HG03175 (cell line): ENCODE data around the gene MFSD11.
"Not testable (repeated sequence)": the region's sequence is repeated elsewhere in the genome, so short reads cannot be mapped to it uniquely, and the experiment has no call there.

Experiments
- ATAC-seq: cut with Tn5 transposase; IDR thresholded peaks from one replicate; pipeline ENCODE4 v1.9.1; 2021; ENCODE audit warnings: mild to moderate bottlenecking, moderate library complexity; ENCODE audit not compliant: unreplicated experiment

Gene MFSD11

DNA sequence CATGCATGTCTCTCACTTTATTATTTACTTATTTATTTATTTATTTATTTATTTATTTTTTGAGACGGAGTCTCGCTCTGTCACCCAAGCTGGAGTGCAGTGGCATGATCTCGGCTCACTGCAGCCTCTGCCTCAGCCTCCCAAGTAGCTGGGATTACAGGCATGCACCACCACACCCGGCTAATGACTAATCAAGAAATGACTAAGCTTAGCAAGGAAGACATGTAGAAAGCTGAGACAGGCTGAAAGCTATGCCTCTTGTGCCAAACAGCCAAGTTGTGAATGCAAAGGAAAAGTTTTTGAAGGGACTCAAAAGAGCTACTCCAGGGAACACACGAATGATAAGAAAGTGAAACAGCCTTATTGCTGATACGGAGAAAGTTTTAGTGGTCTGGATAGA lies 7.9 kb downstream of the MFSD11 start:
- not testable (repeated sequence) for ATAC-seq

GRCh38 chr17:76747716-76748363 lies 9.9 kb downstream of the MFSD11 start:
- no peak for ATAC-seq

- ATAC-seq: no peak
These were observed 10.7 kb downstream of the MFSD11 start for GRCh38 chr17:76748657-76749056.

GRCh38 chr17:76751416-76751993 lies 13.6 kb downstream of the MFSD11 start:
- no peak for ATAC-seq

DNA sequence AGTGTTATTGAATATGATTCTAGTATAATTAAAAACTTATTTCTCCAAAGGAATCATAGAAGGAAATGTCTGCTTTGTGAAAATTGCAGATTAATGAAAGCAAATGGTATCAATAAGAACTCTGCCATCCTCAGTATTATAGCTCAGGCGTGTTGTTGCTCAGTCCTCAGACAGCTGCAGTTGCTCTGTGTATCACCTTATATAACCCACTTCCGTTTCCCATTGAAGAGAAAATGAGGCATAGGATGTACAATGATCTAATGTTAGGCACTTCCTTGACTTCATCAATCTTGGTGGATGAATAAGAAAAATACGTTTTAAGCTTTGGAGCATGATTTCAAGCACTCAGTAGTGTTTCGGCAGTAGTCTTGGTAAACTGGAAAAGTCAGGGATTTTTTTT lies 14.1 kb downstream of the MFSD11 start:
- no peak for ATAC-seq

GRCh38 chr17:76753061-76753961 lies 15.4 kb downstream of the MFSD11 start:
- ATAC-seq: no peak

DNA sequence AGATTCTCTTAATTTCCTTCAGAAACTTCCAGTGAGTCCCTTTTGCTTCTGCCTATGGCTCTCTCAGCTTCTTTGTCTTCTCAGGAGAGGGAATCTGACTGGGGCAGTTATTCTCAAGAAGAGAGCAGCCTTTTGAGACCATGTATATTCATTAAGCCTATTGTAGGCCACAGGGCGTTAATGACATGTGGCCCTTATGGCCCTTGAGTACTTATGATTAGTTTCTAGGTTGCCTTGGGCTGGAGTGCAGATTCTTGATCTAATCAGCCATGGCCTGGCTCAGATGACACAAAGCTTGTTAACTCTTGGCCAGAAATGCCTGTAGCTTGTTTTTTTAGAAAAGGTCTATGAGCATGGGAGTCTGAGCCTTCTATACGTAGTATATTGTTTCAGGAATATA lies 17.4 kb downstream of the MFSD11 start:
- no peak for ATAC-seq

DNA sequence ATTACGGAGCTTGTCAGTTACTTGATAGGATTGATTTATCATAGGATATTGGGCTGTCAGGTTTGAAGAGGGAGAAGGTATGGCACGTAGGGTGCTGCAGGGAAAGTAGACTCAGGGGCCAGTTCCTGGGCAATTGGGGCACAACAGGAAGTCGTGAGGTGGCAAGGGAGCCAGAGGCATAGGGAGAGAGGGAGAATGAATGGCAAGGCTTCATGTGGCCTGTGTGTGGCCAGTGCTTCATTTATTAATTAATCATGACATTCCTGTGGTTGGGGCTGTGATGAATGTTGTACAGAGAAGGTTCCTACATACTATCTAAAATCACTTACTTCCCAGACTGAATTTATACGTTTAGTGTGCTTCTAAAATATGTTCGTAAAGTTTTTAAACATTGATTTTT lies 19.3 kb downstream of the MFSD11 start:
- ATAC-seq: no peak

GRCh38 chr17:76758570-76758969 lies 20.7 kb downstream of the MFSD11 start:
- ATAC-seq: no peak

- ATAC-seq: no peak
These were observed 35.1 kb downstream of the MFSD11 start for GRCh38 chr17:76772842-76773525.

- no peak for ATAC-seq
These were observed 37.2 kb downstream of the MFSD11 start for GRCh38 chr17:76775021-76775600.

- no peak for ATAC-seq
These were observed 43.4 kb downstream of the MFSD11 start for GRCh38 chr17:76781056-76781982.

DNA sequence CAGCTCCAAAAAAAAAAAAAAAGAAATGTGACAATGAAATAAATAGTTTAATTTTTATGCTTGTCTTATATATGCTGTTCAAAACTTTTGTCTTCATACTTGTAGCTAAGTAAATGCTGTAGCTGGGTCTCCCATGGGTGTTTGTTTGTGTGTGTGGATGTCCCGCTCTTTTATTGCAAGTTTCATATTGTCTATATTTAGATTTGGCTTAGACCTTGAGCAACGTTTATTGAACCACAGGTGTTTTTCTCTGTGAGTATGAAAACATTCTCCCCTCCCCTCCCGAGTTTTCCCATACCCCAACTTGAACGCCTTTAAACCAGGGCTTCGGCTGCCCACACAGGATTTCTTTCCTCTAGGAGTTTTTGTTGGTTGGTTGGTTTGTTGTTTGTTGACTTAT lies 45.2 kb downstream of the MFSD11 start:
- ATAC-seq: no peak

DNA sequence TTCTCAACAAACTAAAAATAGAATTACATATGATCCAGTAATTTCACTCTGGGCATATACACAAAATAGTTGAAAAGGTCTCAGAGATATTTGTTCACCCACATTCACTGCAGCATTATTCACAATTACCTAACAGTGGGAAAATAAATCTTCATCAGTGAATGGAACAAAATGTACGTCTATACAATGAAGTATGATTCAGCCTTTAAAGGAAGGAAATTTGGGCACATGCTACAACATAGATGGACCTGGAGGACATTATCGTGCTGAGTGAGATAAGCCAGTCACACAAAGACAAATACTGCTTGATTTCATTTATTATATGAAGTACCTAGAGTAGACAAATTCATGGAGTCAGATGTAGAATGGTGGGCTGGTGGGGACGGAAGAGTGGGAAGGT lies 47.0 kb downstream of the MFSD11 start:
- ATAC-seq: no peak

DNA sequence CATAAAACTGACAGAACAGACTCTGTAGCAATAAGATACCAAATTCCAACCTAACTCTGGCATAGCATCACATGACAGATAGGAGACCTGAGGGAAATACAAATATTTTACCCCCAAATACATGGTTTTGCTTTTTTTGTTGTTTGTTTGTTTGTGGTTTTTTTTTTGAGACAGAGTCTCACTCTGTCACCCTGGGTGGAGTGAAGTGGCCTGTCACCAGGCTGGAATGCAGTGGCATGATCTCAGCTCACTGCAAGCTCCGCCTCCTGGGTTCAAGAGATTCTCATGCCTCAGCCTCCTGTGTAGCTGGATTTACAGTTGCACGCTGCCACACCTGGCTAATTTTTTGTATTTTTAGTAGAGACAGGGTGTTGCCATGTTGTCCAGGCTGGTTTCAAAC lies 49.9 kb downstream of the MFSD11 start:
- not testable (repeated sequence) for ATAC-seq

DNA sequence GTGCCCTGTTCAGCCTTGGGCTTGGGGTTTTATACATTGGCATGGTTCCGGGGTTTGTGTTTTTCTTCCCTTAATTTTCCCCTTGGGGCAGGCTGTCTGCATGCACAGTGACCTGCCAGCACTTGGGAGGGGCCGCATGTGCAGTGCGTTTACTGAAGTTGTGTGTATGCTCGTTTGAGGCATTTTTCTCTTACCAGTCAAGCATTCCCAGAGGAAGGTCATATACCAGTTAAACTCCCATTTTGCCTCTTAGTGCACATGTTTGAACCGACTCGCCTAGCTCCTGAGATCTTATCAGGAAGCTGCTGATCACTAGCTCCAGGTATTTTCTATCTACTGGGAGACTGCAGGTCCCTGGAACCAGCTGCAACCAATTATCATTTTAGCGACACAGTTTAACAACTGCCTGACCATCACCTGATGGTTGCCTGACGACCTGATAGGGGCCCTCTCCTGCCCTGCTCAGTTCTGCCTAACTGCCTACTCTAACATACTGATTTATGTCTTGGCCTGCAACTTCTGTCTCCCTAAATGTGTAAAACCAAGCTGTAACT lies 51.4 kb downstream of the MFSD11 start:
- ATAC-seq: no peak

DNA sequence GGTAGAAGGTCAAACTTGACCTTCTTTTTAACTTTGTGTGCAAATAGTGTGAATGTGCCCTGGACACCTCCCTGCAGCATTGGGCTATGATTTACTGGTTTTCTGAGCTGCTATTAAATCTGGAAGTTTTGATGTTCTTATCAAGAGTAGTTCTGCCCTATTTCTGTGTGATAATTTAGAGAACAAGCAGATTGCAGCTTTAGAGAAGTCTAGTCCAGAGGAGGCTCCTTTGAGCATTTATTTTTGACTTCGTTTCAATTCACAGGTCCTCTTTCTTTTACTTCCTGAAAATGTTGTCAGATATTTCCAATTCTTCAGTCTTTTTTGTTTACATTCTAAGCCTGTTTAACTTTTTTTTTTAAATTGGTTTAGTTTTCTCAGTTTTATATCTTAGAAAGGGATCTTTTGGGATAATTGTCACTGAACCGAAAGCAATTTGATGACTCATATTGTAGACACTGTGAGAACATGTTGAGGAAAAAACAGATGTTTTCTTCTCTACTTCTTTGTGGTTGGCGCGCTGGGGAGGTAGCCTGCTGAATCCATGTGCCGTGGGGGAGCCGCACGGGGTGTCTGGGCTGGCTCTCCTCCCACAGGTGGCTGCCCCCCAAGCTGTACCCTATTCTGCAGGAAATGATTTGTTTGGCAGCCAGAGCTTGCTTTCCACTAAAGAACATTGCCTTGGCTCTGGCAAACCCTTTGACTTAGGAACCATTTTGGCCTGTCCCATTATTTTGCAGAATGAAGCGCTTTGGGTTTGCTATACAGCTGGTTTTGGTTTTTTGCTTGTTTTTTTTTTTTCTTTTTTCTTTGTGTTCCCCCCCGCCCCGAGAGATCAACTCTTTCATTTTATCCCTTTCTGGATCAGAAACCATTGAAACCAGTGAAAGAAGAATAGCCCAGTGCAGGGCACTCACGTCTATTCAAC lies 53.4 kb downstream of the MFSD11 start:
- ATAC-seq: no peak

DNA sequence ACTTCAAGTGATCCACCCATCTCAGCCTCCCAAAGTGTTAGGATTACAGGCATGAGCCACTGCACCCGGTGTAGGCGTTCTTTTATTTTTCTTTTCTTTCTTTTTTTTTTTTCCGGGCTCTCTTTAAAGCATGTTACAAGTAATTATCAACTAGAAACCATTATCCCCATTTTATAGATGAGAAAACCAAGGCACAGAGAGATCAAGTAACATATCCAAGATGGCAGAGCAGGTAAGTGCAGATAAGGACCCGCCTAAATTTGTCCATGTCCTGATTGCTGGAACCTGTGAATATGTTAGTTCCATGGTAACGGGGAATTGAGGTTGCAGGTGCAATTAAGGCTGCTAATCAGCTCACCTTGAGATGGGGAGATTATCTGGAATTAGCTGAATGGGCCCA lies 54.4 kb downstream of the MFSD11 start:
- no peak for ATAC-seq

GRCh38 chr17:76793775-76794174 lies 55.9 kb downstream of the MFSD11 start:
- no peak for ATAC-seq
